ENCODE data around the gene PLK5.

Gene PLK5

DNA sequence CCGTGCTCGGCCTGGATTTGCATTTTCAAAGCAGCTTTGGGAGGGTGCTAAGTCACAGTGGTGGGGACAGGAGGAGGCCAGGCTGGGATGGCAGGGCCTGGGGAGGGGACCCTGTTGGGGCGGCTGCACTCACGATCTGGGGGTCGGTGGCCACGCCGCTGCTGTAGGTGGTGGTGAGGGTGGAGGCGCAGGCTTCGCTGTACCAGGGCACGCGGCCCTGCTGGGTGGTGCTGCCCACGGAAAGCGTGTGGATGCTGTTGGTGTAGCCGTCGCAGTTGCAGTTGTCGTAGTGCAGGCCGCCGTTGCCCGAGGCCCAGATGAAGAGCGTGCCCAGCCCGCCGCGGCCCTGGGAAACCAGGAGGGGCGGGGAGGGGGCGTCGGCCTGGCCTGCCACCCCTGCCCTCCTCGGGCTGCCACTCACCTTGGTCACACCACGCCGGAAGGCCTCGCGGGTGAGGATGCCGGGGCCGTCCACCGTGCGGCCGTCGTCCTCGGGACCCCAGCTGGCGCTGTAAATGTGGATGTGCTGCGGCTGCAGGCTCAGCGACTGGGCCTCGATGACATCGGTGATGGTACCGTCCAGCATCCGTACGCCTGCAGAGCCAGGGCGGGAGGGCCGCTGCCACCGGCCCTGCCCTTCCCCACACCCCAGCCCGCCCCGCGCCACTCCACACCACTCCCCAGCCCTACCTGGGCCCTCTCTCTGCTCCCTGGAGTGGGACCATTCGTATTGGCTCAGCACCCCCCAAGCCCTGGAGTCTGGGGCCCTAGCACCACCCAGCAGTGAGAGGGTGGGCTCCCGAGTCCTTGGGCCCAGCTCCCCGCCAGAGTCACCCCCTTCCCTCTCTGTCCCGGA, 36.9 kb upstream of the PLK5 start:
- no peak for TF ChIP-seq GATA1 (IDR thresholded peaks at IDR 0.05; ENCODE audit: low read depth, low read length)
- no peak for TF ChIP-seq POLR2A (IDR thresholded peaks at IDR 0.05; ENCODE audit: low read length)
- no peak for DNase-seq

DNA sequence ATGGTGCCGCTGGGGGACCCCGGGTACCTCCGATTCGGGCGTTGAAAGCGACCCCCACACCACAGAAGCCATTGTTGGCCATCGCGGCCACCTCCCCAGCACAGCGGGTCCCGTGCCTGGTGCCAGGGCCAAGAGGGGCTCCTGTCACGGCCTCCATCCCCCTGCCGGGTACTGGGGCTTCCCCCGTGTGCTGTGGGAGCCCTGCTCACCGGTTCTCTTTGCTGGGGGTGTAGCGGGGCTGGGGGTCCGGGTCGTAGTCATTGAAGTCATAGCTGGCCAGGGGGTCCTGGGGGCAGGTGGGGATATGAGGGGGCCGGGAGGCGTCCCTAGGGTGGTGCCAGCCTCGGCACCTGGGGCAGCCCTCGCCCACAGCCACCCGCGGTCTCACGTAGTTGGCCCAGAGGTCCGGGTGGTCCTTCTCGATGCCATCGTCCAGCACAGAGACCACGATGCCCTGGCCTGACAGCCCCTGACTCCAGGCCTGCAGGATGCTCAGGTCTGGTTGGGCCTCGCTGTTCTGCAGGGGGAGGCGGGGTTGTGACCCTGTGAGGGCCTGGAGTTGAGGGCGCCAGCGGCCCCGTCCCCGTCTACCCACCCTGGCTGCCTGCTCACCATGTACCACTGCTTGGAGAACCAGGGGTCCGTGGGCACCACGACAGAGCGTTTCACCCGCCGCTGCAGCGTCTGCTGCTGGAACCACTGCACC, 36.1 kb upstream of the PLK5 start:
- no peak for TF ChIP-seq GATA1 (IDR thresholded peaks at IDR 0.05; ENCODE audit: low read depth, low read length)
- TF ChIP-seq POLR2A (IDR thresholded peaks at IDR 0.05; ENCODE audit: low read length) = no peak
- no peak for DNase-seq

DNA sequence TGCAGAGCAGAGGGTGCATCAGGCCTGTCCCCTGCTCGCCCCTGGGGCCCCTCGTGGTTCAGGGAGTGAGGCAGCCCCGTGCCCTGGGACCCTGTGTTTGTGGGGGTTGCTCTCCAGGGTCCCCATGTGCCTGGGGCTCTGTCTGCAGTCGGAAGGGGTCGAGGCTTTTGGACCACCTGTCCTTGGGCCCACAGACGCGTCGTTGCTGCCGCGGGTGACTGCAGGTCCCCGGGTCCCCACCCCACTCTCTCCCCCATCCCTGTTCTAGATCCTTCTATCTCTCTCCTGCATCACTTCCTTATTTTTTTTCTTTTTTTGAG, 35.6 kb upstream of the PLK5 start:
- TF ChIP-seq POLR2A (IDR thresholded peaks at IDR 0.05; ENCODE audit: low read length) (no peak), GATA1 (IDR thresholded peaks at IDR 0.05; ENCODE audit: low read depth, low read length) (no peak)
- DNase-seq = no peak

DNA sequence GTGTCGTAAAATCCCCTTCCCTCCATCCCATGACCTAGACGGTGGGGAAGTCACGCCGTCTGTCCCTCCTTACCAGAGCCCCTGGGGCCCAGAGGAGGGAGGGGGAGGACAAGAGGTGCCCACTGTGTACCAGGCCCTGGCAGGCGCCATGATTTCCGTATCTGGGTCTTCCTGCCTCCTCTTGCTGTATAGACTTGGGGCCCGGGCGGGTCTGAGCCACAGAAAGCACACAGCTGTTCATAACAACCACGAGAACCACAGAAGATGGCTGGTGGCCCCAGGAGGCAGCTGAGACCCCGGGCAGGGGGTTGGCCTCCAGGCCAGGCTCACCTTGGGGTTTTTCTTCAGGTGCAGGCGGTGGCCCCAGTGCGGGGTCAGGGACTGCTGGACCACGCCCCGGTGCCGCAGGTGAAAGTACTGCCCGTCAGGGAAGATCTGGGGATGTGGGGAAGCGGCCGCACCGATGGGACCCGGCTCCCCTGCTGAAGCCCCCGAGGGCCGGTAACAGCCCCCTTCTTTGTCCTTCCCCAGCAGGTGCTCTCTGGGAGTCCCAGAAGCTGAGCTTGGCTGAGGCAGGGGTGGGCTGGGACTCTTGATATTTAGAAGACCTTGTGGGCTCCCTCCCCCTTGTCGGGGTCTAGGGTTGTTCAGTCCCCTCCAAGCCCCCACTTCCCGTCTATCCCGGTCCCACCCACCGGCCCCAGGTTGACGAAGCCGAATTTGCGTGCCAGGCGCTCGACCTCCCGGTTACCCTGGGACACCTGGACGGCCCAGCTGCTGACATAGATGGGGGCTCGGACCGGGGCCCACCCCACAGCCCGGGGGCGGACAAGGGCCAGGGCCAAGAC, 34.2 kb upstream of the PLK5 start:
- no peak for TF ChIP-seq GATA1 (IDR thresholded peaks at IDR 0.05; ENCODE audit: low read depth, low read length)
- peak; percentile 17 for TF ChIP-seq POLR2A (IDR thresholded peaks at IDR 0.05; ENCODE audit: low read length)
- DNase-seq = no peak

DNA sequence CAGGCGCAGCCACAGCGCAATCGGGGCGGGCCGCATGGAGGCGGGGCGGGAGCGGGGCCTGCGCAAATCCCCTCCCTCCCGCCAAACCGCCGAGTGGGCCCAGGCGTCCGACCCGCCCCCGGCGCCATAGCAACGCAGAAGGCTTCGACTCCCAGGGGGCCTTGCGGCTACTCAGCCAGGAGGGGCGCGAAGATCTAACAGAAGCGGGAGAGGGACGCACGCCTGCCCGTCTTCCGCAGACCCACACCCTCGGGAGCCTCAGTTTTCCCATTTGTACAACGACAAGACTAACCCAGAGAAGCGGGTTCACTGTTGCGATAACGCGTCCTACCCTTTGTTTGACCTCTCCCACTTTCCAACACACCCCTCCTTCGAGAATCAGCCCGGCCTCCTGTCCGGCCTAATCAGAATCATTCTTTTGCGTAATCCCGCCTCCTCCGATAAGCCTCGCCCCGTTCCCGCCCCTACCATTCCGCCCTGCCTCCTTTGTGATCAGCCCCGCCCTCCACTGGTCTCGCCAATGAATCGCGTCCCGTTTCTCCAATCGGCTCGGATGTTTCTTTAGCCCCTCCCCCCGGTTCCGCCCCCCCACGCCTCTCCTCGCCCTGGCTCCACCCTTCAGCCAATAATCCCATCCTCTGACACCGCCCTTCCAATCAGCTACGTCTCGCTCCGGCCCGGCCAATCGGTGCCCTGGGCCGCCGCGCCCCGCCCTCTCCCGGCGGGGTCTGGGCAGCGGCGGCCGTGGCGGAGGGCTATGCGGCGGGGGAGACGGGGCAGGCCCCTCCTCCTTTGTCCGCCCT, 33.4 kb upstream of the PLK5 start, which contains the start of gene PCSK4:
Gene PCSK4, minus strand, starts transcription at position 40 of the 803 bp plus-strand sequence. Its CDS starts 4 bp downstream, at position 36.
- TF ChIP-seq POLR2A (IDR thresholded peaks at IDR 0.05; ENCODE audit: low read length) = peak; percentile 13
- TF ChIP-seq GATA1 (IDR thresholded peaks at IDR 0.05; ENCODE audit: low read depth, low read length) = no peak
- DNase-seq = peak; percentile 99 to 100

DNA sequence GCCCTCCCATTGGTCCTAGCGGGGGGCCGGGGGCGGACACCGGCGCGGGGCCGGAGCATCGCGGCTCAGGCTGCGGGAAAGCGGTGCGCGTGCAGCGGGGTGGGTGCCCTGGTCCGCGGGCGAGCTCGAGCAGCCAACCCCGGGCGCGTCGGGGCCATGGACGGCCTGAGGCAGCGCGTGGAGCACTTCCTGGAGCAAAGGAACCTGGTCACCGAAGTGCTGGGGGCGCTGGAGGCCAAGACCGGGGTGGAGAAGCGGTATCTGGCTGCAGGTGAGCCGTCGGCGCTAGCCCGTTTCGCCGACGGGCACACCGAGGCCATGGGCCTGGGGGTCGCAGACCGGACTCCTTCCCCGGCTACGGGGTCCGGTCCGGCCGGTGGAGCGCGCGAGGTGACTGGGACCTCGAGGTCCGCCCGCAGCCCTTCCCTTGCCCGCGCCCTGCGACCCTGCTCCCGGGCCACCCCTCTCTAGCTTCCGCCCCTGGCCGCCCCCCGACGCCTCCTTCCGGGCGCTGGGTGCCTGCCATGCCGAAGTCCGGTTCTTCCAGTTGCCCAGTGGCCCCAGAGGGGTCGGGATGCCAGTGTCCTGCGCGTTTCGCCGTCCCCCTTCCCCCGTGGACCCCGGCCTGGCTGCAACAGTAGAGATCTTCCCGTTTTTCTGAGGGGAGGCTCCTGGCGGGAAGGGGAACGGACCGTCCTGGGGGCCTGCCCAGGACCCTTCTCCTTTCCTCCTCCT, 32.6 kb upstream of the PLK5 start, which contains the start of gene REEP6:
Gene REEP6, plus strand, starts transcription at position 68 of the 735 bp plus-strand sequence. Its CDS starts 89 bp downstream, at position 157.
- TF ChIP-seq GATA1 (IDR thresholded peaks at IDR 0.05; ENCODE audit: low read depth, low read length) = no peak
- TF ChIP-seq POLR2A (IDR thresholded peaks at IDR 0.05; ENCODE audit: low read length) = peak; percentile 29

DNA sequence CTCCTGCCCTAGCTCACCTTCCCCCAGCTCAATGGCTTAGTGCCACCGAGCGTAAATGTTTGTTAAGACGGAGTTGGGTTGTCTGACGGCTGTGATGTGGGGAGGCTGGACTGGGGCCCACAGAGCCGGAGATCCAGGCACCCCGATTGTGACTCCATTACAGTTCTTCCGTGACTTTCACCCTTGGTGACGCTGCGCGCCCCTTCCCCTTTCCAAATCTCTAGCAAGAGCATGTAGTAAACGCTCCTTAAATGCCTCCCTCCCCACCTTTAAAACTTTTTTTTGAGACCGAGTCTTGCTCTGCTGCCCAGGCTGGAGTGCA, 32.1 kb upstream of the PLK5 start:
- DNase-seq = no peak
- TF ChIP-seq GATA1 (IDR thresholded peaks at IDR 0.05; ENCODE audit: low read depth, low read length) (no peak), POLR2A (IDR thresholded peaks at IDR 0.05; ENCODE audit: low read length) (no peak)

More for the DNA sequence above, 32.6 kb upstream of the PLK5 start, which contains the start of gene REEP6:
- no peak for DNase-seq

DNA sequence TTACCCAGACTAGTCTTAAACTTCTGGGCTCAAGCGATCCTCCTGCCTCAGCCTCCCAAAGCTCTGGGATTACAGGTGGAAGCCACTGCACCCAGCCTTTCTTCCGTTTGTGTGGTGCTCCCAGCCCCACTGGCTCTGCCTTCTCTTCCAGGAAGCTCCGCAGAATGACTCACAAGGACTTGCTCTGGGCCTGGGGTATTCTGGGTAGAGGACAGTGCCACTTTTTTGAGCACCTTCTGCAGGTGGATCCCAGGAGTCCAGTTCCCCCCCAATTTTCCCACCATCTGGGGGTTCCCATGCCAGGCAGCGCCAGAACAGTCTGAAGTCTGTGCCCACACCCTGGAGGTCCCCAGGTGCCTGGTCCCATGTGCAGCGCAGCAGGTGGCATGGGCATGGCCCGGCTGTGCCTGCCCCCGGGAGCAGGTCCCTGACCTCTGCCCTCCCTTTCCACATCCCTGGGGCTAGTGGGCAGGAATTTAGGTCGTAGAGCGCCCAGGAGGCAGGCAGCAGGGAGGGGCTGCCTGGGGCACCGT, 31.3 kb upstream of the PLK5 start:
- TF ChIP-seq GATA1 (IDR thresholded peaks at IDR 0.05; ENCODE audit: low read depth, low read length) = no peak
- TF ChIP-seq POLR2A (IDR thresholded peaks at IDR 0.05; ENCODE audit: low read length) = no peak
- DNase-seq = no peak

DNA sequence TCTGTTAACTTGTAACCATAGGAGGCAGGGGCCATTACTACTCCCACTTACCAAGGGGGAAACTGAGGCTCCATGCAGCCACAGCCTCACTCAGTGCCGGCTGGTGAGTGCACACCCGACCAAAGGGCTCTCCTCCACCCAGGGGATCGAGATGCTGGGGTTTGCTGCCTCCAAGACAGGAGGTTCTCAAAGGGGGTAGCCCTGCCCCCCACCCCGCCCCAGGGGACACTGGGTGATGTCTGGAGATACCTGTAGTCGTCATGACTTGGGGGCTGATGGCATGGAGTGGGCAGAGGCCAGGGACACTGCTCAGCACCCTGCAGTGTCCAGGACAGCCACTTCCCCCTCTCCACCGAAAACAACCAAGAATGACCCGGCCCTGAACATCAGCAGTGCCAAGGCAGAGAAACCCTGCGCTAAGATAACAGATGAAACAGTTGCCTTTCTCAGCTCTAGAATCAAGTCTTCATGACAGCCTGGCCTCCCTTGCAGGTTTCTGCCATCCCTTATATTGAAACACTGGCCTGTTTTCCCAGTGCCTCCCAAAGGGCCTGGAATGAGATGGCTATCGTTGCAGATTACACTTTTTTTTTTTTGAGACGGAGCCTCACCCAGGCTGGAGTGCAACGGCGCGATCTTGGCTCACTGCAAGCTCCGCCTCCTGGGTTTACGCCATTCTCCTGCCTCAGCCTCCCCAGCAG, 29.6 kb upstream of the PLK5 start:
- DNase-seq = no peak
- TF ChIP-seq GATA1 (IDR thresholded peaks at IDR 0.05; ENCODE audit: low read depth, low read length) = no peak
- TF ChIP-seq POLR2A (IDR thresholded peaks at IDR 0.05; ENCODE audit: low read length) = no peak

DNA sequence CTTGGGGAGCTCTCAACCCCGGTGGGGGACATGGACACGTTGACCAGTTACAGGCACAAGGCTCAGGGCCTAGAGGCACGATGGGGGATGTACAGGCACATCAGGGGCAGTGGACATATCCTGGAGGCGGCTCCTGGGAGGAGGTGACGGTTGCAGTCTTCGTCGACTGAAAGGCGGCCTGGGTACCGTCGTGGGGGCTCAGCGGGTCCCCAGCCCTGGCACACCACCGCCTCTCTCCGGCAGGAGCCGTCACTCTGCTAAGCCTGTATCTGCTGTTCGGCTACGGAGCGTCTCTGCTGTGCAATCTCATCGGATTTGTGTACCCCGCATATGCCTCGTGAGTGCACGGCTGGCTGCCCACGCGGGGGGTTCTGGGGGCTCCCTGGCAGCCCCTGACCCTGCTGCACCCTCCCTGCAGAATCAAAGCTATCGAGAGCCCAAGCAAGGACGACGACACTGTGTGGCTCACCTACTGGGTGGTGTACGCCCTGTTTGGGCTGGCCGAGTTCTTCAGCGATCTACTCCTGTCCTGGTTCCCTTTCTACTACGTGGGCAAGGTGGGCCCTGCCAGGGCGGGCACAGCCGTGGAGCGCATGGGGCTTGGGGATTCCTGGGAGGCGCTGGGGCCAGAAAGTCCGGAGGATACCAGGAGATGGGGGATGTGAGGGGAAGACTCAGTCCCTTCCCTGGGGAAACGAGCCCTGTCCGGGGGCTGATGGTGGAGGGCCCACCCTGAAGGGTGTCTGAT, 28.7 kb upstream of the PLK5 start:
- no peak for TF ChIP-seq GATA1 (IDR thresholded peaks at IDR 0.05; ENCODE audit: low read depth, low read length)
- TF ChIP-seq POLR2A (IDR thresholded peaks at IDR 0.05; ENCODE audit: low read length) = no peak
- no peak for DNase-seq
